Prostate gland (tissue), 2 donors: ENCODE data around the gene RBMS2.
"Not testable (repeated sequence)": the region's sequence is repeated elsewhere in the genome, so short reads cannot be mapped to it uniquely, and the experiment has no call there.

Experiments
- POLR2A ChIP-seq: fragments of 450-650 bp; IDR thresholded peaks from one replicate; pipeline ENCODE4 v1.6.1; 2016; ENCODE audit warnings: antibody characterized with exemption, mild to moderate bottlenecking
- POLR2AphosphoS5 ChIP-seq: sonication (generic); formaldehyde crosslinking; IDR thresholded peaks from one replicate; pipeline ENCODE4 v1.6.1; 2017; ENCODE audit warnings: antibody characterized with exemption
- TF ChIP-seq, protein P1 (sequence below), 4 experiments: fragments of 200-600 bp in 2 of 4; fragments of 450-650 bp in 2 of 4; sonication (generic) in 2 of 4; IDR thresholded peaks; 1 replicate in 3 of 4; 2 replicates in 1 of 4; pipeline ENCODE4 v1.5.1; 2016 to 2019; ENCODE audit warnings: antibody characterized with exemption in 4 of 4, mild to moderate bottlenecking in 2 of 4, moderate library complexity in 2 of 4

DNA sequence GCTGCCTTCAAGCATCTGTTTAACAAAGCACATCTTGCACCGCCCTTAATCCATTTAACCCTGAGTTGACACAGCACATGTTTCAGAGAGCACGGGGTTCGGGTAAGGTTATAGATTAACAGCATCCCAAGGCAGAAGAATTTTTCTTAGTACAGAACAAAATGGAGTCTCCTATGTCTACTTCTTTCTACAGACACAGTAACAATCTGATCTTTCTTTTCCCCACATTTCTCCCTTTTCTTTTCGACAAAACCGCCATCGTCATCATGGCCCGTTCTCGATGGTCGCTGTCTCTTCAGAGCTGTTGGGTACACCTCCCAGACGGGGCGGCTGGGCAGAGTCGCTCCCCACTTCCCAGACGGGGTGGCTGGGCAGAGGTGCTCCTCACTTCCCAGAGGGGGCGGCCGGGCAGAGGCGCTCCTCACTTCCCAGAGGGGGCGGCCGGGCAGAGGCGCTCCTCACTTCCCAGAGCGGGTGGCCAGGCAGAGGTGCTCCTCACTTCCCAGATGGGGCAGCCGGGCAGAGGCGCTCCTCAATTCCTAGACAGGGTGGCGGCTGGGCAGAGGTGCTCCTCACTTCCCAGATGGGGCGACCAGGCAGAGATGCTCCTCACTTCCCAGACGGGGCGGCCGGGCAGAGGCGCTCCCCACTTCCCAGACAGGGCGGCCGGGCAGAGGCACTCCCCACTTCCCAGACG is 28.1 kb upstream of the RBMS2 start:
- TF ChIP-seq POLR2A, POLR2AphosphoS5: not testable (repeated sequence)
- TF ChIP-seq, protein P1, sequence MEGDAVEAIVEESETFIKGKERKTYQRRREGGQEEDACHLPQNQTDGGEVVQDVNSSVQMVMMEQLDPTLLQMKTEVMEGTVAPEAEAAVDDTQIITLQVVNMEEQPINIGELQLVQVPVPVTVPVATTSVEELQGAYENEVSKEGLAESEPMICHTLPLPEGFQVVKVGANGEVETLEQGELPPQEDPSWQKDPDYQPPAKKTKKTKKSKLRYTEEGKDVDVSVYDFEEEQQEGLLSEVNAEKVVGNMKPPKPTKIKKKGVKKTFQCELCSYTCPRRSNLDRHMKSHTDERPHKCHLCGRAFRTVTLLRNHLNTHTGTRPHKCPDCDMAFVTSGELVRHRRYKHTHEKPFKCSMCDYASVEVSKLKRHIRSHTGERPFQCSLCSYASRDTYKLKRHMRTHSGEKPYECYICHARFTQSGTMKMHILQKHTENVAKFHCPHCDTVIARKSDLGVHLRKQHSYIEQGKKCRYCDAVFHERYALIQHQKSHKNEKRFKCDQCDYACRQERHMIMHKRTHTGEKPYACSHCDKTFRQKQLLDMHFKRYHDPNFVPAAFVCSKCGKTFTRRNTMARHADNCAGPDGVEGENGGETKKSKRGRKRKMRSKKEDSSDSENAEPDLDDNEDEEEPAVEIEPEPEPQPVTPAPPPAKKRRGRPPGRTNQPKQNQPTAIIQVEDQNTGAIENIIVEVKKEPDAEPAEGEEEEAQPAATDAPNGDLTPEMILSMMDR (IDR thresholded peaks at IDR 0.05) = not testable (repeated sequence)
